GM12872 (cell line): ENCODE results near the gene POLR3H.

ENCODE experiments used
- CTCF ChIP-seq: IDR thresholded peaks from 3 replicates; pipeline ENCODE4 v1.5.1; 2011; ENCODE audit warnings: low read depth, mild to moderate bottlenecking, low read length, moderate library complexity; ENCODE audit not compliant: insufficient read depth

The POLR3H gene

GRCh38 chr22:41571786-41572185, 27.5 kb upstream of the POLR3H start:
- no peak for TF ChIP-seq CTCF

- TF ChIP-seq CTCF, result no peak
Observed at GRCh38 chr22:41570221-41570620, 26.0 kb upstream of the POLR3H start.

- no peak for TF ChIP-seq CTCF
Observed at GRCh38 chr22:41568811-41569210, 24.5 kb upstream of the POLR3H start.

GRCh38 chr22:41567512-41567768, 23.2 kb upstream of the POLR3H start:
- TF ChIP-seq CTCF, result no peak

GRCh38 chr22:41565403-41566054, 21.3 kb upstream of the POLR3H start:
- no peak for TF ChIP-seq CTCF

GRCh38 chr22:41564563-41564962, 20.3 kb upstream of the POLR3H start:
- no peak for TF ChIP-seq CTCF

- no peak for TF ChIP-seq CTCF
Observed at GRCh38 chr22:41563051-41563711, 18.9 kb upstream of the POLR3H start.
